22Rv1 (cell line): ENCODE measurements around the gene EIF2S3.

Experiments used
- ZFX ChIP-seq: fragments of 450-650 bp; IDR thresholded peaks from 2 replicates; pipeline ENCODE4 v1.6.1; 2017; ENCODE audit warnings: antibody characterized with exemption, borderline replicate concordance
- TF ChIP-seq, protein P1 (sequence below): fragments of 450-650 bp; IDR thresholded peaks from 2 replicates; pipeline ENCODE4 v1.5.1; 2017; ENCODE audit warnings: mild to moderate bottlenecking

DNA sequence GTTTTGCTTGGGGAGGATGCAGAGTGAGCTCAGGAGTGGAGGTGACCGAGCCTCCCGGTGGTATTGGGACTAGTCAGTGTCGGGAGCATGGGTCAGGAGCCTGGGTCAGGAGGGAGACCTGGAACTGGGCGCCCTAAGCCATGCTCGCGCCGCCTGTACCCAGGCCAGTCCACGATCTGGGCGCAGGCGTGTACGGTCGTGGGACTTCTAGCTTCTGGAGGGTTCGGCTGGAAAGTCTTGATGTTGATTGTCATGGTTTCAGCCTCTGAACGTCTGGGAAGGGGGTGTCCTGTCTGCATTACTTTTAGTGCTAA lies 244 bp downstream of the EIF2S3 start:
- TF ChIP-seq, protein P1, sequence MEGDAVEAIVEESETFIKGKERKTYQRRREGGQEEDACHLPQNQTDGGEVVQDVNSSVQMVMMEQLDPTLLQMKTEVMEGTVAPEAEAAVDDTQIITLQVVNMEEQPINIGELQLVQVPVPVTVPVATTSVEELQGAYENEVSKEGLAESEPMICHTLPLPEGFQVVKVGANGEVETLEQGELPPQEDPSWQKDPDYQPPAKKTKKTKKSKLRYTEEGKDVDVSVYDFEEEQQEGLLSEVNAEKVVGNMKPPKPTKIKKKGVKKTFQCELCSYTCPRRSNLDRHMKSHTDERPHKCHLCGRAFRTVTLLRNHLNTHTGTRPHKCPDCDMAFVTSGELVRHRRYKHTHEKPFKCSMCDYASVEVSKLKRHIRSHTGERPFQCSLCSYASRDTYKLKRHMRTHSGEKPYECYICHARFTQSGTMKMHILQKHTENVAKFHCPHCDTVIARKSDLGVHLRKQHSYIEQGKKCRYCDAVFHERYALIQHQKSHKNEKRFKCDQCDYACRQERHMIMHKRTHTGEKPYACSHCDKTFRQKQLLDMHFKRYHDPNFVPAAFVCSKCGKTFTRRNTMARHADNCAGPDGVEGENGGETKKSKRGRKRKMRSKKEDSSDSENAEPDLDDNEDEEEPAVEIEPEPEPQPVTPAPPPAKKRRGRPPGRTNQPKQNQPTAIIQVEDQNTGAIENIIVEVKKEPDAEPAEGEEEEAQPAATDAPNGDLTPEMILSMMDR: no peak
- no peak for TF ChIP-seq ZFX
